HEK293T (cell line): ENCODE measurements around the gene CIT.

Source experiments
- CTCF ChIA-PET: fragments of 350-600 bp; formaldehyde crosslinking; extraction: SDS; loops from one replicate; lab custom pipeline; 2021; ENCODE audit warnings: antibody characterized with exemption, inconsistent platforms; lab: Yijun Ruan, JAX
- POLR2A ChIA-PET: fragments of 350-600 bp; formaldehyde crosslinking; extraction: SDS; loops from one replicate; lab custom pipeline; 2020; ENCODE audit warnings: antibody characterized with exemption, inconsistent platforms; lab: Yijun Ruan, JAX
- DNase-seq: peaks from one replicate; pipeline ENCODE4 v3.0.0; 2012; ENCODE audit warnings: mixed read lengths; ENCODE audit errors: extremely low spot score
- ARNT ChIP-seq: fragments of 450-650 bp; IDR thresholded peaks from 2 replicates; pipeline ENCODE4 v1.6.1; 2017; ENCODE audit warnings: mild to moderate bottlenecking
- BHLHE40 ChIP-seq: fragments of 450-650 bp; IDR thresholded peaks from 2 replicates; pipeline ENCODE4 v1.6.1; 2016; ENCODE audit warnings: mild to moderate bottlenecking, moderate library complexity, borderline replicate concordance
- CTBP1 ChIP-seq: fragments of 450-650 bp; IDR thresholded peaks from 2 replicates; pipeline ENCODE4 v1.6.1; 2016; ENCODE audit warnings: borderline replicate concordance
- ELF4 ChIP-seq: fragments of 450-650 bp; IDR thresholded peaks from 2 replicates; pipeline ENCODE4 v1.6.1; 2017; ENCODE audit warnings: antibody characterized with exemption
- FOXA1 ChIP-seq: fragments of 450-650 bp; IDR thresholded peaks from 2 replicates; pipeline ENCODE4 v1.6.1; 2016; ENCODE audit warnings: mild to moderate bottlenecking
- FOXK2 ChIP-seq: fragments of 450-650 bp; IDR thresholded peaks from 2 replicates; pipeline ENCODE4 v1.6.1; 2016; ENCODE audit warnings: mild to moderate bottlenecking
- FOXM1 ChIP-seq: fragments of 450-650 bp; IDR thresholded peaks from 2 replicates; pipeline ENCODE4 v1.6.1; 2017; ENCODE audit warnings: mild to moderate bottlenecking, borderline replicate concordance
- HDGF ChIP-seq: fragments of 450-650 bp; IDR thresholded peaks from 2 replicates; pipeline ENCODE4 v1.6.1; 2017; ENCODE audit warnings: antibody characterized with exemption, borderline replicate concordance
- L3MBTL2 ChIP-seq: fragments of 450-650 bp; conservative IDR thresholded peaks from 2 replicates; pipeline ENCODE4 v1.6.1; 2016; ENCODE audit warnings: mild to moderate bottlenecking
- LEF1 ChIP-seq: fragments of 450-650 bp; IDR thresholded peaks from 2 replicates; pipeline ENCODE4 v1.6.1; 2017; ENCODE audit warnings: mild to moderate bottlenecking, borderline replicate concordance
- NFRKB ChIP-seq: fragments of 450-650 bp; IDR thresholded peaks from 2 replicates; pipeline ENCODE4 v1.6.1; 2016; ENCODE audit warnings: mild to moderate bottlenecking, moderate library complexity
- SP1 ChIP-seq: fragments of 450-650 bp; IDR thresholded peaks from 2 replicates; pipeline ENCODE4 v1.6.1; 2017
- SUZ12 ChIP-seq: fragments of 450-650 bp; IDR thresholded peaks from 2 replicates; pipeline ENCODE4 v1.6.1; 2016; ENCODE audit warnings: mild to moderate bottlenecking
- TARDBP ChIP-seq: fragments of 450-650 bp; IDR thresholded peaks from 2 replicates; pipeline ENCODE4 v1.6.1; 2016
- ZNF384 ChIP-seq: fragments of 450-650 bp; IDR thresholded peaks from 2 replicates; pipeline ENCODE4 v1.6.1; 2016
- TF ChIP-seq, protein P1 (sequence below): fragments of 450-650 bp; IDR thresholded peaks from 2 replicates; pipeline ENCODE4 v1.6.1; 2016

CIT gene

GRCh38 chr12:119819322-119819721, 57.8 kb downstream of the CIT start:
- no peak for DNase-seq
- ChIA-PET POLR2A (no interaction called here), CTCF (interaction anchor here (0.8 kb wide), 1 partner anchor 15 kb away, joined by 3 read pairs; no protein-coding TSS in a partner anchor)
- TF ChIP-seq, protein P1, sequence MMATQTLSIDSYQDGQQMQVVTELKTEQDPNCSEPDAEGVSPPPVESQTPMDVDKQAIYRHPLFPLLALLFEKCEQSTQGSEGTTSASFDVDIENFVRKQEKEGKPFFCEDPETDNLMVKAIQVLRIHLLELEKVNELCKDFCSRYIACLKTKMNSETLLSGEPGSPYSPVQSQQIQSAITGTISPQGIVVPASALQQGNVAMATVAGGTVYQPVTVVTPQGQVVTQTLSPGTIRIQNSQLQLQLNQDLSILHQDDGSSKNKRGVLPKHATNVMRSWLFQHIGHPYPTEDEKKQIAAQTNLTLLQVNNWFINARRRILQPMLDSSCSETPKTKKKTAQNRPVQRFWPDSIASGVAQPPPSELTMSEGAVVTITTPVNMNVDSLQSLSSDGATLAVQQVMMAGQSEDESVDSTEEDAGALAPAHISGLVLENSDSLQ: peak; percentile 68
- TF ChIP-seq L3MBTL2 (no peak), FOXA1 (no peak)

- DNase-seq: no peak
- ChIA-PET CTCF (interaction anchor here (0.6 kb wide), 1 partner anchor 95 kb away, joined by 9 read pairs; no protein-coding TSS in a partner anchor), POLR2A (no interaction called here)
- TF ChIP-seq NFRKB (no peak), SUZ12 (no peak), FOXK2 (no peak), LEF1 (no peak), SP1 (no peak)
- TF ChIP-seq, protein P1: no peak
Observed at GRCh38 chr12:119817546-119818343, 59.4 kb downstream of the CIT start.

DNA sequence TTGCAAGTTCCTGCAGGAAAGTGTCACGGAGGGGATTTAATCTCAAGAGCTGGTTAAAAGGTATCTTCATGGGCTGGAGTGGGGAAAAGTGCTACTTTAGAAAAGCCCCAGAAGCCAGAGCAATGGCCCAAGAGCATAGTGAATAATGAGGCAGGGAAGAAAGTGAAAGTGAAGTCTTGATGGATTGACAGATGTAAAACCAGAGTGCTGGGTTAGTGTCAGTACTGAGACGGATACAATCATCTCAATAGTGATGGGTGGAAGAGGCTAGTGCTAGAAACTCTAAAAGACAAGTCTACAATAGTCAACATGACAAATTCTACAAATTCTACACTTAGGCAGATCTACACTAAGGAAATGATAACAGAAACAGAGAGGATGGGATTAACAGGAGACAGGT, 68.1 kb downstream of the CIT start:
- POLR2A ChIA-PET: interaction anchor here (0.6 kb wide), 1 partner anchor 310 kb away, joined by 3 read pairs; no protein-coding TSS in a partner anchor
- TF ChIP-seq CTBP1 (no peak), FOXM1 (no peak), TARDBP (no peak), LEF1 (no peak), SUZ12 (no peak), SP1 (no peak), FOXK2 (no peak), BHLHE40 (no peak), FOXA1 (no peak), ZNF384 (no peak), ARNT (no peak), HDGF (no peak)
- no peak for DNase-seq
- CTCF ChIA-PET: no interaction called here

- CTCF ChIA-PET: interaction anchor here (0.6 kb wide), 1 partner anchor 1068 kb away, joined by 3 read pairs; no protein-coding TSS in a partner anchor
- TF ChIP-seq, protein P1: no peak
- TF ChIP-seq BHLHE40 (no peak), ZNF384 (no peak), SP1 (no peak), HDGF (no peak), FOXA1 (no peak), ARNT (no peak)
- POLR2A ChIA-PET: no interaction called here
- DNase-seq: no peak
Observed at GRCh38 chr12:119808441-119808840, 68.7 kb downstream of the CIT start.

DNA sequence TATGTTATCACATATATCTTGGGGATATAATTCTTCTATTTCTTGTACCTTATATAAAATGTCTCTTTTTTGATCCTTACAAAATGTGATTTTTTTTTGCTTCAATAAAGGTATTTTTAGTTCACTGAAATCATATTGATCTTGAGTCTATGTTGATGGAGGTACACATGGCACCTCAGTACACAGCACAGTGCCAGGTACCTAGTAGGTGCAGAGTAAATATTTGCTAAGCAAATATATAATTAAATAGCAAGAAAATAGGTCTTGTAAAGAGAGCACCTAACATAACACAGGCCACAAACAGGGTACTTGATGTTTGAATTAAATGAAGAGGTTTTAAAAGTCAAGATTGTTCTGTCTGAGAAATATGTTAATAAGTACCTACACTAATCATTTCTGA, 69.7 kb downstream of the CIT start:
- POLR2A ChIA-PET: no interaction called here

GRCh38 chr12:119804011-119804641, 73.0 kb downstream of the CIT start:
- POLR2A ChIA-PET: no interaction called here
- TF ChIP-seq SUZ12: no peak
- TF ChIP-seq ARNT: peak; percentile 84
- no peak for TF ChIP-seq ZNF384
- DNase-seq: peak; percentile 80
- CTCF ChIA-PET: interaction anchor here (1.1 to 1.4 kb wide), 3 partner anchors 15 to 41 kb away, joined by 3 read pairs; no protein-coding TSS in a partner anchor

More for the DNA sequence above, 69.7 kb downstream of the CIT start:
- DNase-seq: no peak
- CTCF ChIA-PET: no interaction called here
- TF ChIP-seq FOXK2 (no peak), TARDBP (no peak), ARNT (no peak), HDGF (no peak)

- CTCF ChIA-PET: no interaction called here
- TF ChIP-seq CTBP1 (no peak), SUZ12 (no peak), BHLHE40 (no peak), FOXK2 (no peak), SP1 (no peak), ELF4 (no peak), FOXM1 (no peak), TARDBP (no peak), ARNT (no peak), FOXA1 (no peak), ZNF384 (no peak), LEF1 (no peak), HDGF (no peak), L3MBTL2 (no peak), NFRKB (no peak)
- TF ChIP-seq, protein P1: no peak
- POLR2A ChIA-PET: no interaction called here
- no peak for DNase-seq
Observed at GRCh38 chr12:119803381-119803791, 73.7 kb downstream of the CIT start.
